Muscle of leg (tissue), 11 donors: ENCODE data around the gene RASSF8. TPM values are rescaled to one million over a fixed set of nuclear protein-coding genes. Genes with fewer than 3 reads are reported as not detected.
A peak's percentile ranks its signal among the peaks of the same experiment; 100 is the strongest.

Experiments
- DNase-seq: peaks from one replicate; pipeline ENCODE4 v3.0.0; 2013
- H3K27ac ChIP-seq: one replicate; pipeline ENCODE4 v1.5.1; 2013; ENCODE audit warnings: mild to moderate bottlenecking, low read length, control low read depth
- H3K27me3 ChIP-seq: one replicate; pipeline ENCODE4 v1.6.1; 2013; ENCODE audit warnings: low read length; ENCODE audit not compliant: control insufficient read depth, insufficient read depth
- H3K36me3 ChIP-seq: one replicate; pipeline ENCODE4 v1.6.1; 2013; ENCODE audit warnings: low read length; ENCODE audit not compliant: control insufficient read depth, insufficient read depth
- H3K4me1 ChIP-seq: one replicate; pipeline ENCODE4 v1.6.1; 2013; ENCODE audit warnings: low read length; ENCODE audit not compliant: control insufficient read depth, insufficient read depth
- H3K4me3 ChIP-seq: one replicate; pipeline ENCODE4 v1.5.1; 2013; ENCODE audit warnings: low read length, control low read depth
- H3K9me3 ChIP-seq: replicated peaks from 2 replicates; pipeline ENCODE4 v1.6.1; 2013; ENCODE audit warnings: low read depth, low read length; ENCODE audit not compliant: control insufficient read depth
- WGBS: methylation state at CpG from one replicate; pipeline ENCODE4 v1.1.5; 2013; ENCODE audit warnings: missing lambda C conversion rate; ENCODE audit not compliant: insufficient coverage; 5-methylcytosine and 5-hydroxymethylcytosine counted together
- polyA plus RNA-seq, 8 donors: library from polyadenylated mRNA; unstranded; fragments of 120-200 nt; gene quantifications; one replicate each; pipeline versions ENCODE4 v1.2.1 to v1.2.3, GENCODE V29; 2013; ENCODE audit warnings: inconsistent platforms in 1 of 8, low replicate concordance in 1 of 8; ENCODE audit not compliant: insufficient read length in 8 of 8, insufficient read depth in 1 of 8
- total RNA-seq: library from RNA; stranded (reverse); fragments of 120-200 nt; gene quantifications from one replicate; pipeline ENCODE4 v1.2.4, GENCODE V29; 2013

RASSF8 gene
- total and polyA plus RNA-seq, 9 donors = 11.8 to 42.6 (median 29.0) TPM

- no peak for DNase-seq
- no peak overlapping the region for H3K27ac ChIP-seq
- no CpG with 5 or more reads among the region's 2 CpGs for WGBS
- H3K27me3 ChIP-seq = no peaks in the 10 kb centered on the region
- no peak overlapping the region for H3K4me3 ChIP-seq
- H3K4me1 ChIP-seq = no peaks in the 10 kb centered on the region
- no peaks in the 10 kb centered on the region for H3K9me3 ChIP-seq
- no peaks in the 10 kb centered on the region for H3K36me3 ChIP-seq
Measured at GRCh38 chr12:26018926-26019325, 60.4 kb downstream of the RASSF8 start.

DNA sequence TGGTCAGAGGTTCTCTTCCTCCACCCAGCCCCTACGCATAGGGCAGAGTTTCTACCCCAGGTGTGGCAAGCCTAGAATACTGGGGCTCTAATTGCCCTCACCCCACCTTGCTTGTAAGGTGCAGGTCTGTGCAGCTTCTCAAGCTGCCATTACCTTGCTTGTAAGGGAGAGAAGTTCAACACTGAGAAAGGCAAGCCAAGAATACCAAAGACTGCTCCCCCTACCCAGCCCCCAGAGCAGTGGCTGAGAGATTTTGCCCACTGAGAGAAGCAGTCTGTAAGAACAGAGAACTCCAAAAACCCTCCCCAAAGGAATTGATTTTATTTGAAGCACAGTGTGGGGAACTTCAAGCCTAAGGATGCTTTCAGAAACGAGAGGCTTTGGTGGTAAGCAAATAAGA, 63.1 kb downstream of the RASSF8 start:
- DNase-seq = no peak
- Histone ChIP-seq H3K36me3 (no peaks in the 10 kb centered on the region), H3K4me3 (no peak overlapping the region), H3K9me3 (no peaks in the 10 kb centered on the region), H3K27me3 (no peaks in the 10 kb centered on the region), H3K27ac (no peak overlapping the region), H3K4me1 (no peaks in the 10 kb centered on the region)
- no CpG with 5 or more reads among the region's 2 CpGs for WGBS

DNA sequence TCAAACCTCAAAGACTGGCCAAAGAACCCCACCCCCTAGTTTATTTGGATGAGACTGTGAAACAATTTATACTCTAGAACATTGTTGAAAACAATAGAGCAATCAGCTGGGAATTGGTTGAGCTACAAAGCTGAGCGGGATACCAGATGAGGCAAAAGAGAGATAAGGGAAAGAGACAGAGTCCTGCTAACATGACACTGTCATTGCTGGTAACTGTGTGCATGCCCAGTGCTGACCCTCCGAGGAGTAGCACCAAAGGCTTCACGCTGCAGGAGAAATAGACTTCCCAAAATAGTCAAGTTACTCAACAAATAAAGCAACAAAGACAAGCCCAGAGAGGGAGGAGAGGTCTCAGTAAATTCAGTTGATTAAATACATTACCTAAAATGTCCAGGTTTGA, 63.6 kb downstream of the RASSF8 start:
- no peaks in the 10 kb centered on the region for H3K4me1 ChIP-seq
- no peak overlapping the region for H3K4me3 ChIP-seq
- 86% methylated on average over 1 of the region's 3 CpGs for WGBS
- H3K27me3 ChIP-seq = no peaks in the 10 kb centered on the region
- DNase-seq = no peak
- H3K9me3 ChIP-seq = no peaks in the 10 kb centered on the region
- H3K27ac ChIP-seq = no peak overlapping the region
- H3K36me3 ChIP-seq = no peaks in the 10 kb centered on the region

DNA sequence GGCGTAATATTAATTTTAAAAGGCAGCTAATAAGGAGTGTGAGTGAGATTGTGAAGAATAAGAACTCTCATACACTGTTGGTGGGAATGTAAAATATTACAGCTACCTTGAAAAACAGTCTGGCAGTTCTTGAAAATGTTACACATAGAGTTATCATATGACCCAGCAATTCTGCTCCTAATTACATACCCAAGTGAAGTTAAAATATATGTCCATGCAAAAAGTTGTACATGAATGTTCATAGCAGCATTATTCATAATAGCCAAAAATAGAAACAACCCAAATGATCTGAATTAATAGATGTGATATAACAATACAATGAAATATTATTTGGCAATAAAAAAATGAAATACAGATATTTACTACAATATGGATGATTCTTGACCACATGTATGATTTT, 68.2 kb downstream of the RASSF8 start:
- Histone ChIP-seq H3K4me1 (peaks cover 2% of the 10 kb centered on the region), H3K9me3 (no peaks in the 10 kb centered on the region), H3K4me3 (no peak overlapping the region), H3K36me3 (no peaks in the 10 kb centered on the region), H3K27me3 (no peaks in the 10 kb centered on the region), H3K27ac (no peak overlapping the region)
- DNase-seq = no peak
- no CpG with 5 or more reads among the region's 1 CpG for WGBS

- peaks cover 2% of the 10 kb centered on the region for H3K4me1 ChIP-seq
- H3K27me3 ChIP-seq = no peaks in the 10 kb centered on the region
- H3K9me3 ChIP-seq = no peaks in the 10 kb centered on the region
- no peak overlapping the region for H3K27ac ChIP-seq
- no peak overlapping the region for H3K4me3 ChIP-seq
- no peak for DNase-seq
- no peaks in the 10 kb centered on the region for H3K36me3 ChIP-seq
Measured at GRCh38 chr12:26027401-26027800, 68.9 kb downstream of the RASSF8 start.

- H3K4me3 ChIP-seq = no peak overlapping the region
- peak; percentile 73 for DNase-seq
- WGBS = no CpG with 5 or more reads among the region's 4 CpGs
- peaks cover 2% of the 10 kb centered on the region for H3K4me1 ChIP-seq
- H3K27me3 ChIP-seq = no peaks in the 10 kb centered on the region
- H3K36me3 ChIP-seq = no peaks in the 10 kb centered on the region
- no peak overlapping the region for H3K27ac ChIP-seq
- no peaks in the 10 kb centered on the region for H3K9me3 ChIP-seq
Measured at GRCh38 chr12:26028953-26029735, 70.7 kb downstream of the RASSF8 start.

DNA sequence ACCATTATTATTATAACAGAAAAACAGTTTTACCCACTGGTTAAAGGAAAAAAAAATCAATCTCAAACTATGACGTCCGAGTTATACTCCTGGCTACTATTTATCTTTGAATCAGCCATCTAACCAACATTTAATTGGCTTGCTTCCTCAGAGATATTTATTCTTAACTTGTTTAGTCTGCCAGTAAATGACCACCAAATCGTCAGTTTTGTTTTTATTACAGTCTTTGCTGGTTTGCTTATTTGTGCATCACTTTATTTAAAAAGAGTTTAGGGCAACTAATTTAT, 71.2 kb downstream of the RASSF8 start:
- no peak for DNase-seq
- H3K27ac ChIP-seq = no peak overlapping the region
- WGBS = no CpG with 5 or more reads among the region's 3 CpGs

GRCh38 chr12:26030371-26030770, 71.9 kb downstream of the RASSF8 start:
- Histone ChIP-seq H3K4me3 (no peak overlapping the region), H3K36me3 (no peaks in the 10 kb centered on the region), H3K4me1 (peaks cover 2% of the 10 kb centered on the region), H3K27me3 (no peaks in the 10 kb centered on the region), H3K27ac (no peak overlapping the region), H3K9me3 (no peaks in the 10 kb centered on the region)
- no peak for DNase-seq
- no CpG with 5 or more reads among the region's 3 CpGs for WGBS

More for the DNA sequence above, 71.2 kb downstream of the RASSF8 start:
- H3K4me1 ChIP-seq = peaks cover 2% of the 10 kb centered on the region
- no peaks in the 10 kb centered on the region for H3K9me3 ChIP-seq
- H3K4me3 ChIP-seq = no peak overlapping the region
- no peaks in the 10 kb centered on the region for H3K36me3 ChIP-seq
- no peaks in the 10 kb centered on the region for H3K27me3 ChIP-seq

GRCh38 chr12:26031318-26031717, 72.8 kb downstream of the RASSF8 start:
- no peak overlapping the region for H3K4me3 ChIP-seq
- peaks cover 2% of the 10 kb centered on the region for H3K4me1 ChIP-seq
- DNase-seq = no peak
- H3K9me3 ChIP-seq = no peaks in the 10 kb centered on the region
- no peaks in the 10 kb centered on the region for H3K36me3 ChIP-seq
- H3K27me3 ChIP-seq = no peaks in the 10 kb centered on the region
- H3K27ac ChIP-seq = no peak overlapping the region
- no CpG with 5 or more reads among the region's 2 CpGs for WGBS

DNA sequence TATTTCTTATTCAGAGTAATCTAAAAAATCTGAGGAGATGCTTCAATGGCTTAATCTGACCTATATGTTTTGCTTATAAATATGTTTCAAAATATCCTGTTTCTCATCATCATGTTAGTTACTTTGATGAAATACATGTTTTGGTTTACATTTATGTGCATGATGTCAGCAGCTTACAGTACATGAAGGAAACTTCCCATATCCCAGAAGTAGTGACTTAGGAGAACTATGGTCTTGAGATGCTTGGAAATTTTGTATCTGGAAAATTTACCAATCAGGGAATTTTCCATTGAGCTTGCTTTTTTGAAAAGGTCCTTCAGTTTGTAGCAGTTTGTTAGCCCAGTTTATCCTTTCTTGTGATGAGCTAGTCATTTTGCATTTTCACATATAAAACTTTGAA, 73.3 kb downstream of the RASSF8 start:
- Histone ChIP-seq H3K27me3 (no peaks in the 10 kb centered on the region), H3K9me3 (no peaks in the 10 kb centered on the region), H3K36me3 (no peaks in the 10 kb centered on the region), H3K27ac (no peak overlapping the region), H3K4me1 (peaks cover 2% of the 10 kb centered on the region), H3K4me3 (no peak overlapping the region)
- DNase-seq = peak; percentile 65

GRCh38 chr12:26032290-26032689, 73.8 kb downstream of the RASSF8 start:
- Histone ChIP-seq H3K36me3 (no peaks in the 10 kb centered on the region), H3K9me3 (no peaks in the 10 kb centered on the region), H3K4me3 (no peak overlapping the region), H3K27me3 (no peaks in the 10 kb centered on the region), H3K4me1 (peaks cover 2% of the 10 kb centered on the region), H3K27ac (no peak overlapping the region)
- no CpG with 5 or more reads among the region's 1 CpG for WGBS
- DNase-seq = no peak
